H1 (cell line): ENCODE measurements around the gene ERCC6L. TPM values are rescaled to one million over a fixed set of nuclear protein-coding genes. Genes with fewer than 3 reads are reported as not detected.
A peak's percentile ranks its signal among the peaks of the same experiment; 100 is the strongest.

ENCODE experiments used
- CTCF ChIA-PET: fragments of 300-600 bp; sonication (Branson Sonifier 250); formaldehyde crosslinking; loops from one replicate; lab custom pipeline; 2021; ENCODE audit not compliant: partially characterized antibody; lab: Charles Lee
- POLR2A ChIA-PET: fragments of 300-600 bp; sonication (Branson Sonifier 250); formaldehyde crosslinking; loops from one replicate; lab custom pipeline; 2021; ENCODE audit warnings: inconsistent platforms; ENCODE audit not compliant: partially characterized antibody; lab: Charles Lee
- DNase-seq, 2 experiments: peaks; one replicate each; pipeline versions ENCODE4 v3.0.0 to v3.0.0-alpha.2; 2010 to 2022; ENCODE audit warnings: low spot score in 2 of 2, low read depth in 1 of 2, mixed read lengths in 1 of 2
- FAIRE-seq: peaks from 2 replicates; lab custom pipeline; 2011; peaks lifted over from hg19 to GRCh38; lab: Jason Lieb, UNC
- H2AFZ ChIP-seq: 2 replicates; pipeline ENCODE4 v1.8.1; 2012; ENCODE audit warnings: low read length, inconsistent platforms
- H2AK5ac ChIP-seq: 2 replicates; pipeline ENCODE4 v1.6.1; 2013; ENCODE audit warnings: low read depth, low read length
- H2BK120ac ChIP-seq: replicated peaks from 2 replicates; pipeline ENCODE3; 2013; ENCODE audit warnings: low read depth, low read length, inconsistent platforms
- H2BK12ac ChIP-seq: 2 replicates; pipeline ENCODE4 v1.6.1; 2013; ENCODE audit warnings: low read depth, low read length
- H2BK15ac ChIP-seq: 2 replicates; pipeline ENCODE4 v1.6.1; 2013; ENCODE audit warnings: low read length
- H2BK20ac ChIP-seq: 2 replicates; pipeline ENCODE4 v1.6.1; 2013; ENCODE audit warnings: low read length
- H2BK5ac ChIP-seq: 2 replicates; pipeline ENCODE4 v1.6.1; 2013; ENCODE audit warnings: low read depth, low read length
- H3K14ac ChIP-seq: 2 replicates; pipeline ENCODE4 v1.6.1; 2013; ENCODE audit warnings: inconsistent platforms; ENCODE audit not compliant: insufficient read length
- H3K18ac ChIP-seq: 2 replicates; pipeline ENCODE4 v1.6.1; 2013; ENCODE audit warnings: low read length; ENCODE audit errors: extremely low read depth
- H3K23ac ChIP-seq: 2 replicates; pipeline ENCODE4 v1.6.1; 2013; ENCODE audit warnings: inconsistent platforms; ENCODE audit not compliant: insufficient read length
- H3K23me2 ChIP-seq: 2 replicates; pipeline ENCODE4 v1.6.1; 2013; ENCODE audit warnings: low read depth, low read length
- H3K27ac ChIP-seq: 2 replicates; pipeline ENCODE4 v1.6.1; 2011; ENCODE audit warnings: low read depth, low read length, inconsistent platforms
- H3K27me3 ChIP-seq, 4 experiments: replicated peaks in 1 of 4; 1 replicate in 1 of 4; 2 replicates in 3 of 4; pipeline versions ENCODE4 v1.6.1 to v1.8.1; 2011 to 2013; ENCODE audit warnings: low read length in 3 of 4, mild to moderate bottlenecking in 3 of 4, inconsistent platforms in 2 of 4, mixed read lengths in 2 of 4, moderate library complexity in 1 of 4; ENCODE audit not compliant: control insufficient read depth in 3 of 4, insufficient read depth in 3 of 4; ENCODE audit errors: extremely low read depth in 1 of 4
- H3K36me3 ChIP-seq, 4 experiments: 2 replicates each; pipeline versions ENCODE4 v1.6.1 to v1.8.1; 2011 to 2013; ENCODE audit warnings: mild to moderate bottlenecking in 4 of 4, low read length in 3 of 4, moderate library complexity in 2 of 4, control low read depth in 1 of 4, inconsistent platforms in 1 of 4; ENCODE audit not compliant: insufficient read depth in 4 of 4, control insufficient read depth in 2 of 4
- H3K4ac ChIP-seq: replicated peaks from 2 replicates; pipeline ENCODE3; 2013; ENCODE audit warnings: low read length, low read depth, mixed read lengths, inconsistent platforms; ENCODE audit not compliant: insufficient read length
- H3K4me1 ChIP-seq, 4 experiments: replicated peaks in 1 of 4; 1 replicate in 1 of 4; 2 replicates in 3 of 4; pipeline versions ENCODE4 v1.6.1 to v1.8.1; 2011 to 2013; ENCODE audit warnings: low read length in 3 of 4, inconsistent platforms in 2 of 4, mixed read lengths in 1 of 4; ENCODE audit not compliant: insufficient read depth in 4 of 4, control insufficient read depth in 3 of 4
- H3K4me2 ChIP-seq, 2 experiments: 2 replicates each; pipeline versions ENCODE4 v1.6.1 to v1.8.1; 2011 to 2013; ENCODE audit warnings: low read depth in 2 of 2, low read length in 2 of 2, control low read depth in 1 of 2, inconsistent platforms in 1 of 2, mild to moderate bottlenecking in 1 of 2; ENCODE audit not compliant: insufficient read depth in 1 of 2
- H3K4me3 ChIP-seq, 4 experiments: fragments of 200-600, 300-600 bp in 1 of 4; sonication (generic), shearing (Covaris generic), sonication (Bioruptor Twin) in 1 of 4; 2 replicates each; pipeline versions ENCODE4 v1.5.1 to v1.8.1; 2011 to 2016; ENCODE audit warnings: low read length in 4 of 4, low read depth in 3 of 4, control low read depth in 2 of 4, inconsistent platforms in 2 of 4, mild to moderate bottlenecking in 2 of 4, mixed read lengths in 1 of 4, moderate library complexity in 1 of 4; ENCODE audit not compliant: insufficient read depth in 2 of 4; ENCODE audit errors: extremely low read depth in 1 of 4
- H3K56ac ChIP-seq: replicated peaks from 2 replicates; pipeline ENCODE3; 2013; ENCODE audit warnings: low read depth, mild to moderate bottlenecking, mixed read lengths, low read length, inconsistent platforms; ENCODE audit not compliant: insufficient read length
- H3K79me1 ChIP-seq: 2 replicates; pipeline ENCODE4 v1.6.1; 2013; ENCODE audit warnings: low read depth, low read length, control low read depth
- H3K79me2 ChIP-seq, 2 experiments: 2 replicates each; pipeline versions ENCODE4 v1.6.1 to v1.8.1; 2012 to 2013; ENCODE audit warnings: low read length in 2 of 2, mild to moderate bottlenecking in 2 of 2, inconsistent platforms in 1 of 2; ENCODE audit not compliant: insufficient read depth in 2 of 2, control insufficient read depth in 1 of 2
- H3K9ac ChIP-seq, 4 experiments: replicated peaks in 1 of 4; 1 replicate in 1 of 4; 2 replicates in 3 of 4; pipeline versions ENCODE4 v1.6.1 to v1.8.1; 2011 to 2013; ENCODE audit warnings: low read depth in 3 of 4, low read length in 3 of 4, control low read depth in 2 of 4, mild to moderate bottlenecking in 2 of 4, moderate library complexity in 2 of 4, inconsistent platforms in 1 of 4; ENCODE audit errors: extremely low read depth in 1 of 4
- H3K9me3 ChIP-seq, 2 experiments: 2 replicates each; pipeline versions ENCODE4 v1.6.1 to v1.8.1; 2012 to 2013; ENCODE audit warnings: mild to moderate bottlenecking in 2 of 2, moderate library complexity in 2 of 2, control low read depth in 1 of 2, inconsistent platforms in 1 of 2, low read depth in 1 of 2, low read length in 1 of 2, mixed read lengths in 1 of 2; ENCODE audit not compliant: insufficient read depth in 2 of 2
- H4K20me1 ChIP-seq, 2 experiments: replicated peaks in 1 of 2; 2 replicates each; pipeline versions ENCODE3 to v1.8.1; 2011 to 2013; ENCODE audit warnings: inconsistent platforms in 2 of 2, low read length in 2 of 2, mild to moderate bottlenecking in 1 of 2; ENCODE audit not compliant: insufficient read depth in 2 of 2, control insufficient read depth in 1 of 2
- H4K5ac ChIP-seq: 2 replicates; pipeline ENCODE4 v1.6.1; 2013; ENCODE audit warnings: low read length, low read depth, mixed read lengths, inconsistent platforms; ENCODE audit not compliant: insufficient read length
- H4K8ac ChIP-seq: 2 replicates; pipeline ENCODE4 v1.8.0; 2013; ENCODE audit warnings: mild to moderate bottlenecking, moderate library complexity, low read length, inconsistent platforms; ENCODE audit not compliant: insufficient read depth; ENCODE audit errors: extremely low read depth
- H4K91ac ChIP-seq: replicated peaks from 2 replicates; pipeline ENCODE3; 2013; ENCODE audit warnings: low read length, mixed read lengths, inconsistent platforms; ENCODE audit not compliant: insufficient read length
- ASH2L ChIP-seq: fragments of 200-600, 300-600 bp; sonication (generic); IDR thresholded peaks from one replicate; pipeline ENCODE4 v1.7.1; 2017; ENCODE audit warnings: low read length
- CBX5 ChIP-seq: fragments of 300-800, 300-1000 bp; sonication (generic); IDR thresholded peaks from 2 replicates; pipeline ENCODE4 v1.7.1; 2016; ENCODE audit warnings: antibody characterized with exemption, low read length, low read depth
- CEBPB ChIP-seq: IDR thresholded peaks from 2 replicates; pipeline ENCODE4 v1.6.1; 2012; ENCODE audit warnings: low read depth, low read length
- CTCF ChIP-seq, 3 experiments: IDR thresholded peaks; 1 replicate in 2 of 3; 2 replicates in 1 of 3; pipeline versions ENCODE4 v1.5.1 to v1.6.1; 2011; ENCODE audit warnings: low read length in 3 of 3, mild to moderate bottlenecking in 3 of 3, inconsistent platforms in 2 of 3, low read depth in 1 of 3, moderate library complexity in 1 of 3; ENCODE audit not compliant: insufficient read depth in 1 of 3; ENCODE audit errors: control extremely low read depth in 1 of 3
- HDAC2 ChIP-seq, 2 experiments: fragments of 300-600 bp in 1 of 2; sonication (generic) in 1 of 2; IDR thresholded peaks; 2 replicates each; pipeline ENCODE4 v1.6.1; 2011 to 2012; ENCODE audit warnings: low read depth in 2 of 2, low read length in 2 of 2, mild to moderate bottlenecking in 2 of 2, moderate library complexity in 2 of 2, borderline replicate concordance in 1 of 2, inconsistent platforms in 1 of 2
- POLR2A ChIP-seq, 2 experiments: IDR thresholded peaks; 1 replicate in 1 of 2; 2 replicates in 1 of 2; pipeline ENCODE4 v1.6.1; 2011; ENCODE audit warnings: low read depth in 2 of 2, low read length in 2 of 2, mild to moderate bottlenecking in 2 of 2; ENCODE audit errors: control extremely low read depth in 1 of 2
- POLR2AphosphoS5 ChIP-seq: IDR thresholded peaks from 2 replicates; pipeline ENCODE4 v1.6.1; 2011; ENCODE audit warnings: low read depth, low read length
- RAD21 ChIP-seq, 2 experiments: IDR thresholded peaks in 1 of 2; conservative IDR thresholded peaks in 1 of 2; 2 replicates each; pipeline ENCODE4 v1.6.1; 2011; ENCODE audit warnings: low read depth in 2 of 2, low read length in 2 of 2, improper control_type of control experiment in 1 of 2, inconsistent platforms in 1 of 2, mild to moderate bottlenecking in 1 of 2, moderate library complexity in 1 of 2
- SRF ChIP-seq: IDR thresholded peaks from 2 replicates; pipeline ENCODE4 v1.6.1; 2011; ENCODE audit warnings: mild to moderate bottlenecking, low read depth, low read length, moderate library complexity
- TAF7 ChIP-seq: optimal IDR thresholded peaks from 2 replicates; pipeline ENCODE3; 2011; ENCODE audit warnings: low read depth, mild to moderate bottlenecking, inconsistent platforms, low read length, moderate library complexity, borderline replicate concordance
- TBP ChIP-seq: IDR thresholded peaks from 2 replicates; pipeline ENCODE4 v1.6.1; 2011; ENCODE audit warnings: low read depth, low read length, improper control_type of control experiment
- WGBS, 2 experiments: shearing (Covaris generic) in 1 of 2; methylation state at CpG; one replicate each; pipeline versions ENCODE4 v1.1.6 to v1.1.7; 2013 to 2015; ENCODE audit warnings: low lambda C conversion rate in 2 of 2, mixed read lengths in 2 of 2, inconsistent platforms in 1 of 2, low coverage in 1 of 2, missing lambda C conversion rate in 1 of 2; ENCODE audit not compliant: insufficient replicate concordance in 2 of 2, insufficient coverage in 1 of 2, insufficient read length in 1 of 2; ENCODE audit errors: extremely low coverage in 1 of 2, missing lambda C conversion rate in 1 of 2; 5-methylcytosine and 5-hydroxymethylcytosine counted together
- polyA plus RNA-seq, 7 experiments: library from polyadenylated mRNA; depleted of rRNA in 3 of 7; stranded (reverse) in 5 of 7; unstranded in 2 of 7; fragments of >200 nt in 5 of 7; fragments of 200-250 nt in 2 of 7; gene quantifications; 1 replicate in 5 of 7; 2 replicates in 1 of 7; 4 replicates in 1 of 7; pipeline versions ENCODE4 v1.2.1 to v1.2.3, GENCODE V29; 2011 to 2013; ENCODE audit warnings: missing spikeins in 2 of 7, mixed read lengths in 2 of 7
- total RNA-seq: library from RNA; stranded (reverse); fragmentation: NEBNext Ultra II Directional; extraction: Animal tissue kit (Norgen Biotek cat#: 25700); gene quantifications from 2 replicates; pipeline ENCODE4 v1.2.1, GENCODE V29; 2021

Gene ERCC6L
- total and polyA plus RNA-seq, 2 of the 8 experiments (the other 6 are each of a cell fraction or from before 2014, with no cell fraction given): 4.0 to 23.9 TPM

DNA sequence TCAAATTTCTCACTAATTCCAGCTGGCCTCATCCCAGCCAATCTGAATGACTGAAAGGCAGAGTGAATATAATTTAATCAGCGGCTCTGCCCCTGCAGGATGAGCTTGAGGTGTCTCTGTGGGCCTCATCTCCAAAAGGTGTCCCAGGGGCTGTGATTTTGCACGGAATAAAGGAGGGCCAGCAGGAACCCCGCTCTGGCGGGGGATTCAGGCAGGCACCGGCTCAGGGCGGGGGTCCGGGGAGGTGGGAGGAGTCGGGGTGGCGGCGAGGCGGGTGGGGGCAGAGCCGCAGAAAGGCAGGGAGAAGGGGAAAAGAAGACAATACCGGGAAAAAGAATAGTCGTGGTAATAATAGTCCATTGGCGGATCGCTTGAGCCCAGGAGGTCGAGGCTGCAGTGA, 16.0 kb upstream of the ERCC6L start:
- no peak for FAIRE-seq
- 0% methylated on average over 1 of the region's 17 CpGs; no CpG with 5 or more reads in 1 of the 2 experiments for WGBS, 2 experiments

More for the DNA sequence above, 16.0 kb upstream of the ERCC6L start:
- Histone ChIP-seq H3K9ac (peak overlapping the region in 1 of 4 experiments; percentile 37; a peak in 2 of 7 replicates), H4K20me1 (no peaks in the 10 kb centered on the region), H2BK15ac (no peak overlapping the region), H3K18ac (no peak overlapping the region), H2BK20ac (no peak overlapping the region), H3K23ac (no peak overlapping the region), H2AK5ac (no peak overlapping the region), H3K27me3 (no peaks in the 10 kb centered on the region), H2BK120ac (no peak overlapping the region), H3K4me2 (peak overlapping the region; percentile 53 to 75), H3K4ac (no peak overlapping the region), H3K79me1 (no peaks in the 10 kb centered on the region), H3K4me3 (peak overlapping the region in 1 of 4 experiments; percentile 45; a peak in 2 of 8 replicates), H3K9me3 (no peaks in the 10 kb centered on the region), H3K56ac (no peak overlapping the region), H4K5ac (no peak overlapping the region), H2BK5ac (no peak overlapping the region), H3K36me3 (no peaks in the 10 kb centered on the region), H4K8ac (no peak overlapping the region), H2AFZ (peak overlapping the region; percentile 62), H3K14ac (no peak overlapping the region), H3K27ac (no peak overlapping the region), H3K4me1 (peaks cover 0 to 3% (median 2%) of the 10 kb centered on the region in 4 experiments; a peak in 2 of 7 replicates), H3K23me2 (peaks cover 3% of the 10 kb centered on the region; the same call in 1 of the 2 replicates), H2BK12ac (no peak overlapping the region), H3K79me2 (no peaks in the 10 kb centered on the region), H4K91ac (no peak overlapping the region)
- no peak for TF ChIP-seq TBP
- TF ChIP-seq HDAC2 (IDR thresholded peaks at IDR 0.05; ENCODE audit: borderline replicate concordance in 1 of 2, low read depth in 2 of 2, low read length in 2 of 2): no peak
- TF ChIP-seq CTCF (IDR thresholded peaks at IDR 0.05; ENCODE audit: control extremely low read depth in 1 of 3, insufficient read depth in 1 of 3, low read depth in 1 of 3, low read length in 3 of 3): no peak
- TF ChIP-seq CEBPB: no peak
- TF ChIP-seq SRF: no peak
- no peak for TF ChIP-seq ASH2L
- TF ChIP-seq TAF7: no peak
- no peak for TF ChIP-seq RAD21 (IDR thresholded peaks at IDR 0.05 in 1 of 2, conservative IDR thresholded peaks at IDR 0.05 in 1 of 2; ENCODE audit: low read depth in 2 of 2, low read length in 2 of 2)
- no peak for TF ChIP-seq POLR2A (IDR thresholded peaks at IDR 0.05; ENCODE audit: control extremely low read depth in 1 of 2, low read depth in 2 of 2, low read length in 2 of 2)
- no peak for TF ChIP-seq CBX5
- TF ChIP-seq POLR2AphosphoS5: no peak
- ChIA-PET CTCF (interaction anchor here (0.6 to 1.2 kb wide), 3 partner anchors 9 to 21 kb away, joined by 3 read pairs; no protein-coding TSS in a partner anchor), POLR2A (interaction anchor here (0.6 to 2.6 kb wide), 7 partner anchors 9 to 22 kb away, joined by 3 to 10 read pairs (median 7); partner anchors contain the start of genes ERCC6L and RPS4X)
- DNase-seq: peak in 1 of 2 experiments; percentile 48
